Hematopoietic multipotent progenitor cell treated with erythropoietin and hydrocortisone succinate and interleukin-3 and kit ligand, for 6 days (in vitro differentiated cells): ENCODE data around the gene AREG.

ENCODE experiments used
- DNase-seq: peaks from one replicate; pipeline ENCODE4 v3.0.0-alpha.2; 2015

The AREG gene

GRCh38 chr4:74433541-74434172 is 11.3 kb upstream of the AREG start:
- DNase-seq: no peak

DNA sequence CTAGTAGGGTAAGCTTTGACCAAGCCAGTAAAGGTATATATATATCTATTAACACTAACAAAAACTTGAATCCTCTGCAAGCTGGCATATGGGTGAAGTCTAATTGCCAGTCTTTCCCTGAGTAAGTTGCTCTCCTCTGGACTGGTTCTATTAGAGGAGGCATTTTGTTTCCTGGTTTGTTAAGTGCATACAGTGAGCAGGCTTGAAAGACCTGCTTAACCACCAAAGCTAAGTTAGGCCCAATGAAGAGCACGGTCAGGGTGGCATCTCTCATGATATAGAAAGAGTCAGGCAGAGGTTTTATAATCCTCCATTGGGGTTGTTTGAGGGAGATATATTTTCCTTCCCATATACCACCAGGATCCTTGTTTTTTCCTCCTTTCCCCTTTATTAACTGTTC is 9.6 kb upstream of the AREG start:
- no peak for DNase-seq

GRCh38 chr4:74437866-74438265 is 7.1 kb upstream of the AREG start:
- peak; percentile 44 for DNase-seq

- no peak for DNase-seq
These were observed 6.3 kb upstream of the AREG start for GRCh38 chr4:74438661-74439060.

GRCh38 chr4:74439952-74440351 is 5.0 kb upstream of the AREG start:
- no peak for DNase-seq

- DNase-seq: no peak
These were observed 4.6 kb upstream of the AREG start for GRCh38 chr4:74440356-74440755.

DNA sequence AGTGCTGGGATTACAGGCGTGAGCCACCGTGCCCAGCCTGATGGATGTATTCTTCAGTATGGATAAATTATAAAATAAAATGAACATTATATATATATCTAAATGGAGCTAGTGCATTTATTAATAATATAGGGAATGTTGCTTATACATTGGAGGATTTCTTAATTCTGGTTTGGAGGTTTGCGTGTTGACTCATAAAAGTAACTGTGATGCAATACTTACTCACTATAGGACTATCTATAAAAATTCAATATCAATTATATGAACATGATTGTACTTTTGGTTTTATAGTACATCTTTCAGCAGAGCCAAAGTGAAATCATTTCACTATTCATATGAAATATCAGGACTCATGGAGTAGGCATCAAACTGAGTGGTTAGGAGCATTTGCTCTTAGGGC is 3.2 kb upstream of the AREG start:
- DNase-seq: no peak

GRCh38 chr4:74446193-74446868 is 1.4 kb downstream of the AREG start:
- no peak for DNase-seq

DNA sequence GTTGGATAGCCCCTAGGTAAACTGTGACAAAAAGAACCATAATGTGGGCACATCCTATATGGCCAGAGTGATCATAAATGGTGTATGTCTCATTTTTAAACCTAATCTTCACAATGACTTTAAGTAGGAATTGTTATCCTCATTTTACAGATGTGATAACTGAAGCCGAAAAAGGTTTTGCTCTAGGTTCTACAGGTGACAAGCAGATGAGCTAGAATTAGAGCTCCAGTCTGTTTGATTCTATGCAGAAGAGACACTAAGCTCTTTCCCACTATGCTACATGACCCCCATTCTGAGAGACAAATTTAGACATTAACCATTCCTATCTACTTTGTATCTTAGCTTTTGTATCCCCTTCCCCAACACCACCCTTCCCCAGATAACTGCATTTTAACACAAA is 2.0 kb downstream of the AREG start:
- no peak for DNase-seq

- DNase-seq: no peak
These were observed 2.8 kb downstream of the AREG start for GRCh38 chr4:74447636-74448233.

GRCh38 chr4:74449571-74450297 is 4.8 kb downstream of the AREG start:
- no peak for DNase-seq

DNA sequence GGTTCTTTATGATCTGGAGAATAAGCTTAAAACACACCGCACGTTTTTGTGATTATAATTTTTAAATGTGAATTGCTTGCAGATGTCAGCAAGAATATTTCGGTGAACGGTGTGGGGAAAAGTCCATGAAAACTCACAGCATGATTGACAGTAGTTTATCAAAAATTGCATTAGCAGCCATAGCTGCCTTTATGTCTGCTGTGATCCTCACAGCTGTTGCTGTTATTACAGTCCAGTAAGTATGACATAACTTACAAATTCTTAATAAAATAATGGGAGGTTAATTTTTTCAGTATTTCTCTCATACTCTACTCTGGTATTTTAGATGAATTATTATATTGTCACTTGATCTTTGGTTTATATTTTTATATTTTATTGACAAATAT is 5.4 kb downstream of the AREG start:
- DNase-seq: no peak

- DNase-seq: peak; percentile 53
These were observed 6.3 kb downstream of the AREG start for GRCh38 chr4:74451214-74451661.

DNA sequence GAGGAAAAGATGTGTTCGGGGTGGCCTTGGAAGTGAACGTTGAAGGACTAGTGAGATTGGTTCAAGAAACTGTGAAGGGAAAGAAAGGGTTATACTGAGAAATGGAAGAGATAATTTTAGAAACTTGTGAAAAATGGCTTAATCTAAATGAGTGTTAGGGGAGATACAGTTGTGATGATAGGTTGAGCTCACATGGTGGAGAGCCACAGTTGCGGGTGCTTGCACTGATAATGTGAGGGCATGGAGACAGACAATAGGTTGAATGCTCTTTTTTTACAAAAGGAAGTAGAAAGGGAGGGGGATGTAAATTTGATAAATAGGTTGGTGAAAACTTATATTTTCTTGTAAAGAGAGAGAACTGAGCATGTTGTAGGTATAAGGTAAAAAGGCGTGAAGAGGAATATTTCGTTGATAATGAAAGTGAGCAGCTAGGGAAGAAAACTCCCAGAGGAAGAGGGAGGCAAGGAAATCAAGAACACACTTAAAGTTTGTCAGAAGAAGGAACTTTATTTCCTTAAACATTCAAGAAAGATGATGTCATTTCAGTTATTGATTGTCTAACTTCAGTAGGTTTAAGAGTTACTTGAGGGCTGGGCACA is 8.2 kb downstream of the AREG start:
- peak; percentile 87 for DNase-seq

- DNase-seq: no peak
These were observed 9.2 kb downstream of the AREG start for GRCh38 chr4:74453829-74454742.

DNA sequence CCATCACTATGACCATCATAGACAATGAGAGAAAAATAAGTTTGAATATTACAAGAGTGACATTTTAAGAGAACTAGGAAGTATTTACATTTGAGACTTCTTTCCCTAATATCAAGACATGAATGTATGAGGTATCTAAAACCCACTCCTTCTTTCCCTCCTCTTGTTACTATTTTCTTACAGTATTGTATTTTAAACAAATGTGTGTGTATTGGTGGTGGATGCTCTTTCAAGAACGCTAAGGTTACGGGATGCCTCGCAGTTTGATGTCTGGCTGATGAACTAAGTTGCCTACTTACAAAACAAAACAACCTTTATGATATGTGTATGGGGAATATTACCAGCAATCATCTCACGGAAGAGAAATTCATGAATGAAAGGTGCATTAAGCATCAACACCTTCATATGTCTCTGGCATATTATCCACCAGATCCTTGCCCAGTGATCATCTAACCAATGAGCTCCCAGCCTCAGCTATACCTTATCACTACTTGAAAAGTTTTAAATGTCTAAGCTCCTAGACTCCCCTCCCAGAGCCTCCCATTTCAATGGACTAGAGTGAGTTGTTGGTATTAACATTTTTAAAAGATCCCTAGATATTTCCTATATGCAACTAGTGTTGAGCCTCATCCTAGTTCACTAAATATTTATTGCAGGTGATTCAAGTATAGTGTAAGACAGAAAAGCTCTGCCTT is 10.6 kb downstream of the AREG start:
- DNase-seq: no peak

GRCh38 chr4:74456056-74456744 is 11.3 kb downstream of the AREG start:
- no peak for DNase-seq

- DNase-seq: no peak
These were observed 12.0 kb downstream of the AREG start for GRCh38 chr4:74456849-74457395.

GRCh38 chr4:74460833-74461232 is 15.9 kb downstream of the AREG start:
- DNase-seq: no peak

GRCh38 chr4:74463123-74463522 is 18.2 kb downstream of the AREG start:
- no peak for DNase-seq

- no peak for DNase-seq
These were observed 19.4 kb downstream of the AREG start for GRCh38 chr4:74464291-74464690.
